ENCODE data around the gene KAT5.
"Not testable (repeated sequence)": the region's sequence is repeated elsewhere in the genome, so short reads cannot be mapped to it uniquely, and the experiment has no call there.

The KAT5 gene

GRCh38 chr11:65711785-65712632 is at the start of gene KAT5:
KAT5 (plus strand) TSS chr11:65712252; CDS start chr11:65712268, 16 bp downstream.
- peak; percentile 100 for DNase-seq

- DNase-seq, result peak; percentile 96
Observed at GRCh38 chr11:65662799-65663638, 49.0 kb upstream of the KAT5 start, which contains the start of gene RELA. RELA (minus strand) TSS chr11:65662916; CDS start chr11:65662832, 84 bp downstream.

GRCh38 chr11:65663639-65664200 is 48.3 kb upstream of the KAT5 start:
- DNase-seq, result no peak

- no peak for DNase-seq
Observed at GRCh38 chr11:65672180-65672860, 39.7 kb upstream of the KAT5 start.

GRCh38 chr11:65672982-65673381 is 39.1 kb upstream of the KAT5 start:
- no peak for DNase-seq

GRCh38 chr11:65680192-65680743 is 31.8 kb upstream of the KAT5 start:
- no peak for DNase-seq

GRCh38 chr11:65683480-65683879 is 28.6 kb upstream of the KAT5 start:
- DNase-seq, result not testable (repeated sequence)

- no peak for DNase-seq
Observed at GRCh38 chr11:65685981-65686380, 26.1 kb upstream of the KAT5 start.

- DNase-seq, result not testable (repeated sequence)
Observed at GRCh38 chr11:65691847-65692246, 20.2 kb upstream of the KAT5 start.

- no peak for DNase-seq
Observed at GRCh38 chr11:65692367-65692766, 19.7 kb upstream of the KAT5 start.

- no peak for DNase-seq
Observed at GRCh38 chr11:65695459-65696241, 16.4 kb upstream of the KAT5 start.

- DNase-seq, result no peak
Observed at GRCh38 chr11:65696802-65697552, 15.1 kb upstream of the KAT5 start.

- no peak for DNase-seq
Observed at GRCh38 chr11:65698205-65698604, 13.8 kb upstream of the KAT5 start.

GRCh38 chr11:65699306-65699705 is 12.7 kb upstream of the KAT5 start:
- no peak for DNase-seq

- no peak for DNase-seq
Observed at GRCh38 chr11:65700399-65700798, 11.7 kb upstream of the KAT5 start.

- no peak for DNase-seq
Observed at GRCh38 chr11:65701686-65702085, 10.4 kb upstream of the KAT5 start.

GRCh38 chr11:65703846-65704245 is 8.2 kb upstream of the KAT5 start:
- no peak for DNase-seq

GRCh38 chr11:65706303-65706763 is 5.7 kb upstream of the KAT5 start:
- DNase-seq, result peak; percentile 85

GRCh38 chr11:65707002-65707401 is 5.0 kb upstream of the KAT5 start:
- DNase-seq, result not testable (repeated sequence)

GRCh38 chr11:65708451-65708850 is 3.6 kb upstream of the KAT5 start:
- no peak for DNase-seq

- DNase-seq, result no peak
Observed at GRCh38 chr11:65709661-65710060, 2.4 kb upstream of the KAT5 start.

Measured in eye (tissue), 1 donor.